OCI-LY1 (cell line): ENCODE data around the gene ZBTB20.

Experiments
- EZH2 ChIP-seq: fragments of 200-600 bp; sonication (generic), shearing (Covaris generic); IDR thresholded peaks from 2 replicates; pipeline ENCODE4 v1.8.0; 2017; ENCODE audit warnings: borderline replicate concordance, mixed run types, mild to moderate bottlenecking, antibody characterized with exemption, low read length, moderate library complexity, mixed read lengths
- TF ChIP-seq, protein P1 (sequence below): fragments of 200-600 bp; sonication (generic), shearing (Covaris generic); IDR thresholded peaks from 2 replicates; pipeline ENCODE4 v1.5.1; 2017; ENCODE audit warnings: mild to moderate bottlenecking, antibody characterized with exemption, low read length, moderate library complexity, mixed read lengths

DNA sequence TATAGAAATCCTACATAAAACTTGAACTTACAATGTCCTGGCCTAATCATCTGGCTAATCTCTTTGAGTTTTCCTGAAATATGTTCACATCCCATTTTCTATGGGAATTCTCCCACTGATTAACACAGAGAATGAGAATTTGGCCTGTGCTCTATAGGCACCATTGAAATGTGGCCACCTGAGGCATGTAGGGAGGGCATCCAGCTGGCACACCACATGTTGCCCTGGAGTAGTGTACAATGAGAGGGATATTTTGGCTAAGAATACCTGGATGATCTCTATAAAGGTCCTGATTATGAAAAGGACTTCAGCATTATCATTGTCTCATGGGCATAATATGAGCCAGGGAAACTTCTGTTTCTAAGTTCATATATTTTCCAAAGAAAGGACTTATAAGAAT is 324.0 kb downstream of the ZBTB20 start:
- TF ChIP-seq, protein P1, sequence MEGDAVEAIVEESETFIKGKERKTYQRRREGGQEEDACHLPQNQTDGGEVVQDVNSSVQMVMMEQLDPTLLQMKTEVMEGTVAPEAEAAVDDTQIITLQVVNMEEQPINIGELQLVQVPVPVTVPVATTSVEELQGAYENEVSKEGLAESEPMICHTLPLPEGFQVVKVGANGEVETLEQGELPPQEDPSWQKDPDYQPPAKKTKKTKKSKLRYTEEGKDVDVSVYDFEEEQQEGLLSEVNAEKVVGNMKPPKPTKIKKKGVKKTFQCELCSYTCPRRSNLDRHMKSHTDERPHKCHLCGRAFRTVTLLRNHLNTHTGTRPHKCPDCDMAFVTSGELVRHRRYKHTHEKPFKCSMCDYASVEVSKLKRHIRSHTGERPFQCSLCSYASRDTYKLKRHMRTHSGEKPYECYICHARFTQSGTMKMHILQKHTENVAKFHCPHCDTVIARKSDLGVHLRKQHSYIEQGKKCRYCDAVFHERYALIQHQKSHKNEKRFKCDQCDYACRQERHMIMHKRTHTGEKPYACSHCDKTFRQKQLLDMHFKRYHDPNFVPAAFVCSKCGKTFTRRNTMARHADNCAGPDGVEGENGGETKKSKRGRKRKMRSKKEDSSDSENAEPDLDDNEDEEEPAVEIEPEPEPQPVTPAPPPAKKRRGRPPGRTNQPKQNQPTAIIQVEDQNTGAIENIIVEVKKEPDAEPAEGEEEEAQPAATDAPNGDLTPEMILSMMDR: no peak
- no peak for TF ChIP-seq EZH2
